ENCODE data around the gene NR1I3. TPM values are rescaled to one million over a fixed set of nuclear protein-coding genes. Genes with fewer than 3 reads are reported as not detected.

NR1I3 gene
- total and polyA plus RNA-seq, 2 of the 13 experiments (the other 11 are each of a cell fraction or from before 2014, with no cell fraction given), result 0.62 to 0.95 TPM

DNA sequence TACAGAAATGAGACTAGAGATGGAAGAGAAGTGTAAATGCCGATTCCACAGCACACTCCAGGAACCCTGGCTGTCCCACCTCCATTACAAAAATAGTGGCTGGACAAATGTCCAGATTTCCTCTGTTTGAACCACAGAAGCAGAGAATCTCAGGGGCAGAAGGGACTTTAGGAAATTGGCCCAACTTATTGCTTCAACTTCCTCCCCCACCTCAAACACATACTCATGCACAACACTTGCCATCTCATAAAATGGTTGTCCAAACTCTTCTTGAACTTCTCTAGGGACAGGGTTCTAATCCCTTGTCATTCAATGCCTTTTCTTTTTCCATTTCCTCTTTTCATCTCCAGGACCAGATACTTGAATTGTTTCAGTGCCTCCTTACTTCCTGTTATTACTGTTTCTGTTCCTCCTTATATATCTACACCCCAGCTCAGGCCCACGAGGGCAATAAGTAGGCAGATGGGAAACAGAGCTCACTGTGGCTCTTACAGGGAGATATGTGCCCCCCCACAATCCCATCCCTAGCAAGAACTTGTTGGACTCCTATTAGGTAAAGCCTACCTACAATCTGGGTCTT is 52.2 kb downstream of the NR1I3 start:
- Histone ChIP-seq H3K79me2 (ENCODE audit: insufficient read depth, low read length) (no peaks in the 10 kb centered on the region), H3K4me2 (ENCODE audit: low read depth, low read length) (no peak overlapping the region), H3K9me3 (ENCODE audit: low read length) (no peaks in the 10 kb centered on the region), H3K4me1 (ENCODE audit: insufficient read depth, low read length) (peaks cover 9% of the 10 kb centered on the region), H3K4me3 (replicated peaks in 1 of 3; ENCODE audit: insufficient read depth in 1 of 3, low read depth in 2 of 3, low read length in 3 of 3) (no peak overlapping the region), H4K20me1 (ENCODE audit: insufficient read depth, low read length) (no peaks in the 10 kb centered on the region), H3K36me3 (replicated peaks in 1 of 2; ENCODE audit: control insufficient read depth in 1 of 2, insufficient read depth in 2 of 2, low read length in 2 of 2) (no peaks in the 10 kb centered on the region), H3K27ac (ENCODE audit: extremely low read length, insufficient read depth, low read length) (no peak overlapping the region), H3K9ac (ENCODE audit: insufficient read depth, low read depth, low read length) (no peak overlapping the region), H2AFZ (ENCODE audit: low read length) (no peak overlapping the region), H3K27me3 (ENCODE audit: control insufficient read depth in 1 of 2, insufficient read depth in 2 of 2, low read length in 2 of 2) (no peaks in the 10 kb centered on the region)
- POLR2A ChIA-PET, result interaction anchor here (1.0 kb wide), 1 partner anchor 9 kb away, joined by 4 read pairs; no protein-coding TSS in a partner anchor
- FAIRE-seq (no peak), ATAC-seq (no peak), DNase-seq (ENCODE audit: low spot score) (no peak)
- in situ Hi-C loops (cut with HindIII; ENCODE audit: extremely low pct_ligation_motif_present, low pct_unique_long_range_greater_than_20kb) (no loop called here), intact Hi-C loops (cut with micrococcal nuclease; ENCODE audit: unreplicated experiment) (no loop called here)
- WGBS (ENCODE audit: low lambda C conversion rate), result 2% methylated on average over 2 of the region's 2 CpGs
- CTCF ChIA-PET (ENCODE audit: low intra/inter-chr PET ratio, low total read pairs), result no interaction called here
- no TSS peak for BruUV-seq (replicated peaks)
- TF ChIP-seq, protein P1, sequence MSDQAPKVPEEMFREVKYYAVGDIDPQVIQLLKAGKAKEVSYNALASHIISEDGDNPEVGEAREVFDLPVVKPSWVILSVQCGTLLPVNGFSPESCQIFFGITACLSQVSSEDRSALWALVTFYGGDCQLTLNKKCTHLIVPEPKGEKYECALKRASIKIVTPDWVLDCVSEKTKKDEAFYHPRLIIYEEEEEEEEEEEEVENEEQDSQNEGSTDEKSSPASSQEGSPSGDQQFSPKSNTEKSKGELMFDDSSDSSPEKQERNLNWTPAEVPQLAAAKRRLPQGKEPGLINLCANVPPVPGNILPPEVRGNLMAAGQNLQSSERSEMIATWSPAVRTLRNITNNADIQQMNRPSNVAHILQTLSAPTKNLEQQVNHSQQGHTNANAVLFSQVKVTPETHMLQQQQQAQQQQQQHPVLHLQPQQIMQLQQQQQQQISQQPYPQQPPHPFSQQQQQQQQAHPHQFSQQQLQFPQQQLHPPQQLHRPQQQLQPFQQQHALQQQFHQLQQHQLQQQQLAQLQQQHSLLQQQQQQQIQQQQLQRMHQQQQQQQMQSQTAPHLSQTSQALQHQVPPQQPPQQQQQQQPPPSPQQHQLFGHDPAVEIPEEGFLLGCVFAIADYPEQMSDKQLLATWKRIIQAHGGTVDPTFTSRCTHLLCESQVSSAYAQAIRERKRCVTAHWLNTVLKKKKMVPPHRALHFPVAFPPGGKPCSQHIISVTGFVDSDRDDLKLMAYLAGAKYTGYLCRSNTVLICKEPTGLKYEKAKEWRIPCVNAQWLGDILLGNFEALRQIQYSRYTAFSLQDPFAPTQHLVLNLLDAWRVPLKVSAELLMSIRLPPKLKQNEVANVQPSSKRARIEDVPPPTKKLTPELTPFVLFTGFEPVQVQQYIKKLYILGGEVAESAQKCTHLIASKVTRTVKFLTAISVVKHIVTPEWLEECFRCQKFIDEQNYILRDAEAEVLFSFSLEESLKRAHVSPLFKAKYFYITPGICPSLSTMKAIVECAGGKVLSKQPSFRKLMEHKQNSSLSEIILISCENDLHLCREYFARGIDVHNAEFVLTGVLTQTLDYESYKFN (CRISPR knock-in tag; conservative IDR thresholded peaks at IDR 0.05), result no peak
- TF ChIP-seq SIN3B (IDR thresholded peaks at IDR 0.05; ENCODE audit: low read length), result no peak
- TF ChIP-seq, protein P2, sequence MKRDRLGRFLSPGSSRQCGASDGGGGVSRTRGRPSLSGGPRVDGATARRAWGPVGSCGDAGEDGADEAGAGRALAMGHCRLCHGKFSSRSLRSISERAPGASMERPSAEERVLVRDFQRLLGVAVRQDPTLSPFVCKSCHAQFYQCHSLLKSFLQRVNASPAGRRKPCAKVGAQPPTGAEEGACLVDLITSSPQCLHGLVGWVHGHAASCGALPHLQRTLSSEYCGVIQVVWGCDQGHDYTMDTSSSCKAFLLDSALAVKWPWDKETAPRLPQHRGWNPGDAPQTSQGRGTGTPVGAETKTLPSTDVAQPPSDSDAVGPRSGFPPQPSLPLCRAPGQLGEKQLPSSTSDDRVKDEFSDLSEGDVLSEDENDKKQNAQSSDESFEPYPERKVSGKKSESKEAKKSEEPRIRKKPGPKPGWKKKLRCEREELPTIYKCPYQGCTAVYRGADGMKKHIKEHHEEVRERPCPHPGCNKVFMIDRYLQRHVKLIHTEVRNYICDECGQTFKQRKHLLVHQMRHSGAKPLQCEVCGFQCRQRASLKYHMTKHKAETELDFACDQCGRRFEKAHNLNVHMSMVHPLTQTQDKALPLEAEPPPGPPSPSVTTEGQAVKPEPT (CRISPR knock-in tag; IDR thresholded peaks at IDR 0.05; ENCODE audit: low read depth), result no peak
- TF ChIP-seq RELA (CRISPR knock-in tag; IDR thresholded peaks at IDR 0.05), result no peak
- TF ChIP-seq, protein P3, sequence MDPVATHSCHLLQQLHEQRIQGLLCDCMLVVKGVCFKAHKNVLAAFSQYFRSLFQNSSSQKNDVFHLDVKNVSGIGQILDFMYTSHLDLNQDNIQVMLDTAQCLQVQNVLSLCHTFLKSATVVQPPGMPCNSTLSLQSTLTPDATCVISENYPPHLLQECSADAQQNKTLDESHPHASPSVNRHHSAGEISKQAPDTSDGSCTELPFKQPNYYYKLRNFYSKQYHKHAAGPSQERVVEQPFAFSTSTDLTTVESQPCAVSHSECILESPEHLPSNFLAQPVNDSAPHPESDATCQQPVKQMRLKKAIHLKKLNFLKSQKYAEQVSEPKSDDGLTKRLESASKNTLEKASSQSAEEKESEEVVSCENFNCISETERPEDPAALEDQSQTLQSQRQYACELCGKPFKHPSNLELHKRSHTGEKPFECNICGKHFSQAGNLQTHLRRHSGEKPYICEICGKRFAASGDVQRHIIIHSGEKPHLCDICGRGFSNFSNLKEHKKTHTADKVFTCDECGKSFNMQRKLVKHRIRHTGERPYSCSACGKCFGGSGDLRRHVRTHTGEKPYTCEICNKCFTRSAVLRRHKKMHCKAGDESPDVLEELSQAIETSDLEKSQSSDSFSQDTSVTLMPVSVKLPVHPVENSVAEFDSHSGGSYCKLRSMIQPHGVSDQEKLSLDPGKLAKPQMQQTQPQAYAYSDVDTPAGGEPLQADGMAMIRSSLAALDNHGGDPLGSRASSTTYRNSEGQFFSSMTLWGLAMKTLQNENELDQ (CRISPR knock-in tag; IDR thresholded peaks at IDR 0.05; ENCODE audit: borderline replicate concordance), result no peak
- TF ChIP-seq TGIF2 (CRISPR knock-in tag; IDR thresholded peaks at IDR 0.05), result no peak
- no peak for TF ChIP-seq HHEX (CRISPR knock-in tag; IDR thresholded peaks at IDR 0.05)
- no peak for TF ChIP-seq MEIS1 (CRISPR knock-in tag; IDR thresholded peaks at IDR 0.05; ENCODE audit: borderline replicate concordance)
- TF ChIP-seq ZNF605 (CRISPR knock-in tag; IDR thresholded peaks at IDR 0.05), result no peak
- no peak for TF ChIP-seq ATM (IDR thresholded peaks at IDR 0.05; ENCODE audit: borderline replicate concordance)
- TF ChIP-seq FOSL1 (CRISPR knock-in tag; IDR thresholded peaks at IDR 0.05; ENCODE audit: borderline replicate concordance), result no peak
- TF ChIP-seq SKI (IDR thresholded peaks at IDR 0.05; ENCODE audit: partially characterized antibody), result no peak
- TF ChIP-seq, protein P4, sequence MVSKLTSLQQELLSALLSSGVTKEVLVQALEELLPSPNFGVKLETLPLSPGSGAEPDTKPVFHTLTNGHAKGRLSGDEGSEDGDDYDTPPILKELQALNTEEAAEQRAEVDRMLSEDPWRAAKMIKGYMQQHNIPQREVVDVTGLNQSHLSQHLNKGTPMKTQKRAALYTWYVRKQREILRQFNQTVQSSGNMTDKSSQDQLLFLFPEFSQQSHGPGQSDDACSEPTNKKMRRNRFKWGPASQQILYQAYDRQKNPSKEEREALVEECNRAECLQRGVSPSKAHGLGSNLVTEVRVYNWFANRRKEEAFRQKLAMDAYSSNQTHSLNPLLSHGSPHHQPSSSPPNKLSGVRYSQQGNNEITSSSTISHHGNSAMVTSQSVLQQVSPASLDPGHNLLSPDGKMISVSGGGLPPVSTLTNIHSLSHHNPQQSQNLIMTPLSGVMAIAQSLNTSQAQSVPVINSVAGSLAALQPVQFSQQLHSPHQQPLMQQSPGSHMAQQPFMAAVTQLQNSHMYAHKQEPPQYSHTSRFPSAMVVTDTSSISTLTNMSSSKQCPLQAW (CRISPR knock-in tag; IDR thresholded peaks at IDR 0.05), result no peak
- no peak for TF ChIP-seq PPARG (CRISPR knock-in tag; conservative IDR thresholded peaks at IDR 0.05)
- TF ChIP-seq KMT2B (CRISPR knock-in tag; IDR thresholded peaks at IDR 0.05), result no peak
- no peak for TF ChIP-seq ZKSCAN8 (CRISPR knock-in tag; IDR thresholded peaks at IDR 0.05; ENCODE audit: borderline replicate concordance)
- TF ChIP-seq FOXK2 (IDR thresholded peaks at IDR 0.05), result no peak
